ENCODE measurements around the gene PKDCC. TPM values are rescaled to one million over a fixed set of nuclear protein-coding genes. Genes with fewer than 3 reads are reported as not detected.
A peak's percentile ranks its signal among the peaks of the same experiment; 100 is the strongest.

PKDCC gene
- total and polyA plus RNA-seq, 2 of the 13 experiments (the other 11 are each of a cell fraction or from before 2014, with no cell fraction given) = 52.6 to 58.8 TPM

GRCh38 chr2:42086500-42086953 lies 38.7 kb downstream of the PKDCC start (continued):
- TF ChIP-seq HMGXB4 (CRISPR knock-in tag; IDR thresholded peaks at IDR 0.05; ENCODE audit: borderline replicate concordance in 1 of 2, low read depth in 1 of 2) (peak in 1 of 2 experiments; percentile 56; a peak in 1 of 4 replicates), KDM2A (CRISPR knock-in tag; IDR thresholded peaks at IDR 0.05; ENCODE audit: borderline replicate concordance, low read depth) (peak; percentile 26; the same call in 1 of the 2 replicates), DRAP1 (CRISPR knock-in tag; IDR thresholded peaks at IDR 0.05) (peak; percentile 1; the same call in 1 of the 2 replicates), ZNF441 (CRISPR knock-in tag; IDR thresholded peaks at IDR 0.05; ENCODE audit: borderline replicate concordance) (0 out of 2 replicates have a peak, but pooled peaks have one; percentile 42), ELF4 (CRISPR knock-in tag; IDR thresholded peaks at IDR 0.05; ENCODE audit: borderline replicate concordance) (no peak), IRF2 (CRISPR knock-in tag; IDR thresholded peaks at IDR 0.05) (0 out of 2 replicates have a peak, but pooled peaks have one; percentile 30), KAT7 (CRISPR knock-in tag; IDR thresholded peaks at IDR 0.05; ENCODE audit: borderline replicate concordance) (peak; percentile 57; the same call in 1 of the 2 replicates), REPIN1 (CRISPR knock-in tag; IDR thresholded peaks at IDR 0.05; ENCODE audit: borderline replicate concordance, low read depth) (0 out of 2 replicates have a peak, but pooled peaks have one; percentile 23), IKZF4 (CRISPR knock-in tag; IDR thresholded peaks at IDR 0.05; ENCODE audit: borderline replicate concordance, low read depth, not compliant biosample characterization) (no peak), TFE3 (CRISPR knock-in tag; IDR thresholded peaks at IDR 0.05) (no peak), TBX2 (CRISPR knock-in tag; IDR thresholded peaks at IDR 0.05; ENCODE audit: borderline replicate concordance) (0 out of 2 replicates have a peak, but pooled peaks have one; percentile 49), EZH2 (conservative IDR thresholded peaks at IDR 0.05; ENCODE audit: low read depth, low read length) (no peak), ZBTB25 (CRISPR knock-in tag; IDR thresholded peaks at IDR 0.05) (peak; percentile 43; the same call in 1 of the 2 replicates), PAWR (CRISPR knock-in tag; IDR thresholded peaks at IDR 0.05; ENCODE audit: borderline replicate concordance) (no peak), HIVEP1 (CRISPR knock-in tag; IDR thresholded peaks at IDR 0.05) (0 out of 2 replicates have a peak, but pooled peaks have one; percentile 62), CENPT (CRISPR knock-in tag; IDR thresholded peaks at IDR 0.05; ENCODE audit: low read depth) (no peak), ZNF24 (IDR thresholded peaks at IDR 0.05) (no peak), ZNF317 (CRISPR knock-in tag; IDR thresholded peaks at IDR 0.05) (peak; percentile 30; the same call in 1 of the 2 replicates), LCORL (IDR thresholded peaks at IDR 0.05) (no peak), LCORL (CRISPR knock-in tag; IDR thresholded peaks at IDR 0.05) (0 out of 2 replicates have a peak, but pooled peaks have one; percentile 48), FOSL2 (CRISPR knock-in tag; IDR thresholded peaks at IDR 0.05) (0 out of 2 replicates have a peak, but pooled peaks have one; percentile 8), ZNF513 (CRISPR knock-in tag; conservative IDR thresholded peaks at IDR 0.05) (0 out of 2 replicates have a peak, but pooled peaks have one; percentile 21), ZNF788 (CRISPR knock-in tag; IDR thresholded peaks at IDR 0.05; ENCODE audit: borderline replicate concordance) (peak; percentile 43; the same call in 1 of the 2 replicates), GZF1 (CRISPR knock-in tag; IDR thresholded peaks at IDR 0.05) (no peak)

All from HepG2 (cell line).